Caco-2 (cell line): ENCODE measurements around the gene KLHL29. TPM values are rescaled to one million over a fixed set of nuclear protein-coding genes. Genes with fewer than 3 reads are reported as not detected.

Source experiments
- BruUV-seq: library from RNA; stranded (reverse); fragments of 400-500 nt; replicated peaks from 2 replicates; lab custom pipeline; 2021; lab: Mats Ljungman, UMichigan
- CTCF ChIA-PET: fragments of 300-600 bp; sonication (Branson Sonifier 250); formaldehyde crosslinking; loops from one replicate; lab custom pipeline; 2022; ENCODE audit warnings: antibody characterized with exemption; lab: Charles Lee
- POLR2A ChIA-PET: fragments of 300-600 bp; sonication (Branson Sonifier 250); formaldehyde crosslinking; loops from one replicate; lab custom pipeline; 2022; ENCODE audit warnings: antibody characterized with exemption; lab: Charles Lee
- DNase-seq, 2 experiments: peaks; one replicate each; pipeline versions ENCODE4 v3.0.0 to v3.0.0-alpha.2; 2020 to 2022
- H3K27me3 ChIP-seq: replicated peaks from 2 replicates; pipeline ENCODE4 v1.6.0; 2011; ENCODE audit warnings: low read length; ENCODE audit not compliant: control insufficient read depth, insufficient read depth
- H3K36me3 ChIP-seq: 2 replicates; pipeline ENCODE4 v1.5.1; 2011; ENCODE audit warnings: low read length; ENCODE audit not compliant: control insufficient read depth, insufficient read depth
- H3K4me1 ChIP-seq: fragments of 250-450 bp; sonication (Bioruptor Pico); 2 replicates; pipeline ENCODE4 v1.5.1; 2020; ENCODE audit warnings: mild to moderate bottlenecking
- H3K4me3 ChIP-seq: 2 replicates; pipeline ENCODE4 v1.5.1; 2011; ENCODE audit warnings: low read depth, mild to moderate bottlenecking, control low read depth, low read length
- H3K9me3 ChIP-seq: fragments of 250-450 bp; sonication (Bioruptor Pico); 2 replicates; pipeline ENCODE4 v1.5.1; 2020; ENCODE audit warnings: mild to moderate bottlenecking, moderate library complexity
- H3K27ac Mint-ChIP-seq: one replicate; pipeline ENCODE4 v1.8.0; 2022; ENCODE audit warnings: mixed read lengths; ENCODE audit not compliant: unreplicated experiment
- H3K27me3 Mint-ChIP-seq: one replicate; pipeline ENCODE4 v1.8.0; 2022; ENCODE audit warnings: mixed read lengths; ENCODE audit not compliant: insufficient read depth, unreplicated experiment
- H3K36me3 Mint-ChIP-seq: one replicate; pipeline ENCODE4 v1.8.0; 2022; ENCODE audit warnings: mild to moderate bottlenecking, mixed read lengths; ENCODE audit not compliant: insufficient read depth, unreplicated experiment
- H3K4me1 Mint-ChIP-seq: one replicate; pipeline ENCODE4 v1.8.0; 2022; ENCODE audit warnings: low read depth, mixed read lengths; ENCODE audit not compliant: unreplicated experiment
- H3K4me3 Mint-ChIP-seq: one replicate; pipeline ENCODE4 v1.8.0; 2022; ENCODE audit warnings: mild to moderate bottlenecking, moderate library complexity, mixed read lengths; ENCODE audit not compliant: unreplicated experiment
- H3K9me3 Mint-ChIP-seq: one replicate; pipeline ENCODE4 v1.8.0; 2022; ENCODE audit warnings: mixed read lengths; ENCODE audit not compliant: unreplicated experiment
- intact Hi-C: fragments of 100-400 bp; cut with micrococcal nuclease; formaldehyde crosslinking; loops from one replicate; pipeline ENCODE4 v1.10.0; 2022; ENCODE audit not compliant: unreplicated experiment
- total RNA-seq: library from RNA; stranded (reverse); gene quantifications from 2 replicates; pipeline ENCODE4 v1.2.3, GENCODE V29; 2022
- TF ChIP-seq, protein P1 (sequence below), 2 experiments: fragments of 200-600 bp in 1 of 2; IDR thresholded peaks; 1 replicate in 1 of 2; 2 replicates in 1 of 2; pipeline versions ENCODE4 v1.5.1 to v1.8.0; 2011 to 2022; ENCODE audit warnings: antibody characterized with exemption in 1 of 2, control low read depth in 1 of 2, inconsistent platforms in 1 of 2, low read depth in 1 of 2, low read length in 1 of 2, mild to moderate bottlenecking in 1 of 2, moderate library complexity in 1 of 2; ENCODE audit not compliant: insufficient read depth in 1 of 2, severe bottlenecking in 1 of 2, unreplicated experiment in 1 of 2

Gene KLHL29
- total RNA-seq, 1 experiment from 2014 or later = 0.61 TPM

DNA sequence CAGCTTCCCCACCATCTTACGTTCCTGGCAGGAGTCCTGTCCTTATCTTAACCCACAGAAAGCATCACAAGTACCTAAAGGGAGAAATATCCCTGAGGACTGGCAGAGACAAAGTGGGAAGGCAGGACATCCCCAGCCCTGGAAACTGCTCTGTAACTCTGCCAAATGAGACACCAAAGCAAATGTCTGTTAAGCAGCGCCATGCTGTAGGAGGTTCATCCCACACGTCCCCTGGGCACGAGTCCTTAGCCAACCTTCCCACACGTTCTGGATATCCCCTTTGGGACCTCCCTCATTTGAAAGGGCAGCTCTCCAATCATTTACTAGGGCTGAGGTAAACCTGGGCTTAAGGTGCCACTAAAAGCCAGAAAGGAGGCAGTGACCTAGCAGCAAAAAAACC is 334.7 kb downstream of the KLHL29 start:
- no peak for DNase-seq
- no peaks in the 10 kb centered on the region for H3K27me3 ChIP-seq
- ChIA-PET POLR2A (no interaction called here), CTCF (no interaction called here)
- intact Hi-C loops = no loop called here
- Mint-ChIP-seq H3K36me3 (peaks cover 6% of the 10 kb centered on the region), H3K27me3 (no peaks in the 10 kb centered on the region), H3K4me1 (no peaks in the 10 kb centered on the region), H3K4me3 (no peak overlapping the region), H3K9me3 (peaks cover 25% of the 10 kb centered on the region), H3K27ac (no peak overlapping the region)
- no TSS peak for BruUV-seq
- H3K9me3 ChIP-seq = peaks cover 20% of the 10 kb centered on the region; the same call in 1 of the 2 replicates
- no peaks in the 10 kb centered on the region for H3K36me3 ChIP-seq
- TF ChIP-seq, protein P1, sequence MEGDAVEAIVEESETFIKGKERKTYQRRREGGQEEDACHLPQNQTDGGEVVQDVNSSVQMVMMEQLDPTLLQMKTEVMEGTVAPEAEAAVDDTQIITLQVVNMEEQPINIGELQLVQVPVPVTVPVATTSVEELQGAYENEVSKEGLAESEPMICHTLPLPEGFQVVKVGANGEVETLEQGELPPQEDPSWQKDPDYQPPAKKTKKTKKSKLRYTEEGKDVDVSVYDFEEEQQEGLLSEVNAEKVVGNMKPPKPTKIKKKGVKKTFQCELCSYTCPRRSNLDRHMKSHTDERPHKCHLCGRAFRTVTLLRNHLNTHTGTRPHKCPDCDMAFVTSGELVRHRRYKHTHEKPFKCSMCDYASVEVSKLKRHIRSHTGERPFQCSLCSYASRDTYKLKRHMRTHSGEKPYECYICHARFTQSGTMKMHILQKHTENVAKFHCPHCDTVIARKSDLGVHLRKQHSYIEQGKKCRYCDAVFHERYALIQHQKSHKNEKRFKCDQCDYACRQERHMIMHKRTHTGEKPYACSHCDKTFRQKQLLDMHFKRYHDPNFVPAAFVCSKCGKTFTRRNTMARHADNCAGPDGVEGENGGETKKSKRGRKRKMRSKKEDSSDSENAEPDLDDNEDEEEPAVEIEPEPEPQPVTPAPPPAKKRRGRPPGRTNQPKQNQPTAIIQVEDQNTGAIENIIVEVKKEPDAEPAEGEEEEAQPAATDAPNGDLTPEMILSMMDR (IDR thresholded peaks at IDR 0.05; ENCODE audit: insufficient read depth in 1 of 2, low read depth in 1 of 2, low read length in 1 of 2, severe bottlenecking in 1 of 2, unreplicated experiment in 1 of 2) = no peak
- no peaks in the 10 kb centered on the region for H3K4me1 ChIP-seq
- H3K4me3 ChIP-seq = no peak overlapping the region

DNA sequence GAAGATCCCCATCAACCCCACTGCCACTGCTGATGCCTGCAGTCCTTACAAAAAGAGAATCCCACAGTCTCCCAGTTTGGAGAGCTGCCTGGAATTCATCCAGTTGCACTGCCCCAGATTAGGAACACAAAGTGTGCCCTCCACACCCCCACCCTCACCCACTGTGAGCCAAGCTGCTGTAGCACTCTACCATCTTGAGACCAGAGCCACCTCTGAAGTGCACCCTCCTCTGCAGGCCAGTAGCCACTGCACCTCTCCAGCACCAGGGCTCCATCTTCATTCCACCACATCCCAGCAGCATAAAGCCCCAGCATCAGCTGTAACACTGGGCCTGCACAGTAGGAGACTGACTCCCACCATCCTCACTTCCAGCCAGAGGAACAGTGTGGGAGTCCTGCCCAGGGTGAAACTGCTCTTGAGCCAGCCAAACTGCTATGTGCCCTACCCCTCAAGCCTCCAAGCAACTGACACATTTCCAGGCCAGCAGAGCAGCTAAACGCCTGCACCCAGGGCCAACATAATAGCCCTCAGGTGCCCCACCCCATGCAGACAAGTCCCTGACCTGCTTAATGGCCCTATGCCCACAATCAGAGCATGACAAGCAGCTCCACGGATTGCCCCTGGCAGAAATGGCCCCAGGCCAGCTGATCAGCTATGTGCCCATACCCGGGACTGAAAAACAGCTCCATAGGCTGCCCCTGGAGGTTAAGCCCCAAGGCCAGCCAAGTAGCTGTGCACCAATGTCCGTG is 335.9 kb downstream of the KLHL29 start:
- H3K4me1 ChIP-seq = no peaks in the 10 kb centered on the region
- ChIA-PET POLR2A (no interaction called here), CTCF (no interaction called here)
- H3K9me3 ChIP-seq = peaks cover 20% of the 10 kb centered on the region; the same call in 1 of the 2 replicates
- no peak for DNase-seq
- Mint-ChIP-seq H3K27ac (no peak overlapping the region), H3K9me3 (peaks cover 25% of the 10 kb centered on the region), H3K4me3 (no peak overlapping the region), H3K36me3 (peaks cover 6% of the 10 kb centered on the region), H3K4me1 (no peaks in the 10 kb centered on the region), H3K27me3 (no peaks in the 10 kb centered on the region)
- TF ChIP-seq, protein P1 (IDR thresholded peaks at IDR 0.05; ENCODE audit: insufficient read depth in 1 of 2, low read depth in 1 of 2, low read length in 1 of 2, severe bottlenecking in 1 of 2, unreplicated experiment in 1 of 2) = no peak
- H3K4me3 ChIP-seq = no peak overlapping the region
- no peaks in the 10 kb centered on the region for H3K27me3 ChIP-seq
- H3K36me3 ChIP-seq = no peaks in the 10 kb centered on the region
- intact Hi-C loops = no loop called here
- no TSS peak for BruUV-seq

DNA sequence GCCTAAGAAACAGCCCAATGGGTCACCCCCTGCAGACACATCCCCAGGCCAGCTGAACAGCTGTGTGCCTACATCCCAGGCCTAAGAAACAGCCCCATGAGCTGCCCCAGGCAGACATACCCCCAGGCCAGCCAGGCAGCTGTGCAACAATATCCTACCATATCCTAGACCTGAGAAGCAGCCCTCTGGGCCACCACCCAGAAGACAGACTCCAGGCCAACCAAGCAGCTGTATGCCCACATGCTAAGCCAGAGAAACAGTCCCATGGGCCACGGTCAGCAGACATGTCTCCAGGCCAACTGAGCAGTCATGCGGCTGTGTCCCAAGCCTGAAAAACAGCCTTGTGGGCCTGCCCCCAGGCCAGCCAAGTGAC is 336.5 kb downstream of the KLHL29 start:
- CTCF ChIA-PET = no interaction called here
- H3K4me3 ChIP-seq = no peak overlapping the region
- POLR2A ChIA-PET = no interaction called here
- no peaks in the 10 kb centered on the region for H3K4me1 ChIP-seq
- Mint-ChIP-seq H3K27me3 (no peaks in the 10 kb centered on the region), H3K27ac (no peak overlapping the region), H3K4me1 (no peaks in the 10 kb centered on the region), H3K9me3 (peaks cover 25% of the 10 kb centered on the region), H3K36me3 (peaks cover 6% of the 10 kb centered on the region), H3K4me3 (no peak overlapping the region)
- BruUV-seq = no TSS peak
- H3K36me3 ChIP-seq = no peaks in the 10 kb centered on the region
- H3K27me3 ChIP-seq = no peaks in the 10 kb centered on the region
- DNase-seq = no peak
- TF ChIP-seq, protein P1 (IDR thresholded peaks at IDR 0.05; ENCODE audit: insufficient read depth in 1 of 2, low read depth in 1 of 2, low read length in 1 of 2, severe bottlenecking in 1 of 2, unreplicated experiment in 1 of 2) = no peak
- peaks cover 20% of the 10 kb centered on the region; the same call in 1 of the 2 replicates for H3K9me3 ChIP-seq
- intact Hi-C loops = no loop called here
